G401 (cell line): ENCODE measurements around the gene SPATA46. TPM values are rescaled to one million over a fixed set of nuclear protein-coding genes. Genes with fewer than 3 reads are reported as not detected.

Experiments used
- DNase-seq: peaks from one replicate; pipeline ENCODE4 v3.0.0-alpha.2; 2015; ENCODE audit warnings: low spot score
- in situ Hi-C: cut with HindIII; loops from 2 replicates; pipeline ENCODE4 v1.10.0; 2016; ENCODE audit warnings: low sequenced_read_pairs, mixed read lengths
- total RNA-seq: library from RNA; depleted of rRNA; stranded (reverse); fragments of >200 nt; shearing (Covaris generic); gene quantifications from 2 replicates; pipeline ENCODE4 v1.2.3, GENCODE V29; 2014; rRNA removed

SPATA46 gene
- total RNA-seq, 1 experiment from 2014 or later, result not detected

DNA sequence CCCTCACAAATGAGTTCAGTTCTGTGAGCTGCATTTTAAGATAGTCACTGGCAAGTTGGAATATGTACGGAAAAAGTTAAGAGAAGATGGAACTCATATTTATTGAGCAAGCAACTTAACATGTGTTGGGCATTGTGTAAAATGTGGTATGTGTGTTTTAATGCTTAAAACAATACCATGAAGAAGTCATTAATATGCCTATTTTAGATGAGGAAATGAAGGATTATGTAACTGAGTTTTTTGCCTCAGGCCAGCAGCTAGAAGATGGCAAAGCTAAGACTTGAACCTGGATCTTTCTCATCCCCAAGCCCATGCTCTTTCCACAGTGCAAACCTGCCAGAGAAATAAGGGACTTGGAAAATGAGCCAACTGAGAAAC is 48.9 kb downstream of the SPATA46 start:
- in situ Hi-C loops, result no loop called here
- no peak for DNase-seq

DNA sequence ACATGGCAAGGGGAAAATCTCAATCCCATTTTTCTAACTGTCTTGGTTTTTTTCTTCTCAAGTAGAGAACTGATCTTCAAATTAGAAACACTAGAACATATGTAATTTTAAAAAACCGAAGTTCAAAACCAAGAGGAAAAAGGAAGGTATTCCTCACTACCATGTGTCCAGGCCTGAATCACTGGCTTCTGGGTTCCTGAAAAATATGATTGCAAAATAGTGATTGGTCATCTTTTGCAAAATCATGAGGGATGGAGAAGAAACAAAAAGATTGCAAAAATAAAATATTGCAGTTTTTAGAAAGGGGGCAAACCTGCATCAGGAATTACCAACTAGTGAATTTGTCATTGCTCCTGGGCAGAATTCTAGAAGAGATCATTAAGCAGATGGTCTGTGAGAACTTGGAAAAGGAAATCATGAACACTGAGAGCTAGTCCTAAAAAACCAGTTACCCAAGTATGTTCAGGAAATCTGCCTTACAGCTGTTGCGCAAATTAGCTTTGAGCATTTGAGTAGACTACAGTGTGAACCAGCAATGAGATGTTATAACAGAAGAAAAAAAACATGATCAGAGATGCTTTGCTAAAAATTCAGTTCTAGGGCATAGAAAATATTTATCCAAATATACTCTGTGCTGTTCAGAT is 49.4 kb downstream of the SPATA46 start:
- DNase-seq, result no peak
- in situ Hi-C loops, result no loop called here

DNA sequence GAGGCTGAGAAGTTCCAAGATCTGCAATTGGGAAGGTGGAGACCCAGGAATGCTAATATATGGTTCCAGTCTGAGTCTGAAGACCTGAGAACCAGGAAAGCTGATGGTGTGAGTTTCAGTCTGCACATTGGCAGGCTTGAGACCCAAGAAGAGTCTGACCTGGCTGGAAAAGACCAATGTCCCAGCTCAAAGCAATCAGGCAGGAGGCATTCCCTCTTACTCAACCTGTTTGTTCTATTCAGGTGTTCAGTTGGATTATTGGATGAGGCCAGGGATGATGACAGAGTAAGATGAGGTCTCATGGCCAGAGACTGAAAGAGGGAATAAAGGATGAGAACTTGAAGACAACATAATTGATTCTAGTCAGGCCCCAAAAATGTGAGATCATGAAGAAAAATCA is 50.1 kb downstream of the SPATA46 start:
- in situ Hi-C loops, result no loop called here
- no peak for DNase-seq

DNA sequence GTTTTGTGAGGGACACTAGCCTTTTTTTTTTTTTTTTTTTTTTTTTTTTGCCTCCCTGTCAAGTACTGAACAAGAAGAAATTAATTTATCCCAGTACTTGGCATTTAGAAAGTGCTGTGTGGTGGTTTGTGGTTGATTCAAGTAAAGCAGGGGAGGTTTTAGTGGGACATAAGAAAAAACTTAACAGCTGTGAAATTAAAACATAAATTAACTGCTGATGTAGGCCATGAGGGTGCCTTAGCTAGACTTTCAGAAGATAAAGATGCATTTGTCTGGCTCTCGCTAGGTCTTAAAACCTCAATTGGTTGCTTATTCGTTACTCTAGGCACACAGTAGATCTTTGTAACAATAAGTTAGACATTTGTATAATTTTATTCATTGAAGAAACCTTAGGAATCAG is 52.3 kb downstream of the SPATA46 start:
- DNase-seq, result no peak
- in situ Hi-C loops, result no loop called here

Other genes starting within 250 kb of the SPATA46 start
- 2.4 TPM in 1 of 2 replicates, not detected in the other for gene C1orf226, start 4.9 kb upstream of the SPATA46 start, total RNA-seq
- gene SH2D1B, start 35.3 kb upstream of the SPATA46 start, total RNA-seq, result not detected in 2 replicates
- gene UHMK1, start 121.0 kb upstream of the SPATA46 start, total RNA-seq, result 11.7 and 16.3 TPM in 2 replicates
- 49.3 and 69.4 TPM in 2 replicates for gene UAP1, start 184.9 kb upstream of the SPATA46 start, total RNA-seq